GM04503 (cell line): ENCODE measurements around the gene PTGER2.
A peak's percentile ranks its signal among the peaks of the same experiment; 100 is the strongest.

Experiments
- DNase-seq: peaks from one replicate; pipeline ENCODE4 v3.0.0-alpha.2; 2012; ENCODE audit warnings: low read depth

The PTGER2 gene

DNA sequence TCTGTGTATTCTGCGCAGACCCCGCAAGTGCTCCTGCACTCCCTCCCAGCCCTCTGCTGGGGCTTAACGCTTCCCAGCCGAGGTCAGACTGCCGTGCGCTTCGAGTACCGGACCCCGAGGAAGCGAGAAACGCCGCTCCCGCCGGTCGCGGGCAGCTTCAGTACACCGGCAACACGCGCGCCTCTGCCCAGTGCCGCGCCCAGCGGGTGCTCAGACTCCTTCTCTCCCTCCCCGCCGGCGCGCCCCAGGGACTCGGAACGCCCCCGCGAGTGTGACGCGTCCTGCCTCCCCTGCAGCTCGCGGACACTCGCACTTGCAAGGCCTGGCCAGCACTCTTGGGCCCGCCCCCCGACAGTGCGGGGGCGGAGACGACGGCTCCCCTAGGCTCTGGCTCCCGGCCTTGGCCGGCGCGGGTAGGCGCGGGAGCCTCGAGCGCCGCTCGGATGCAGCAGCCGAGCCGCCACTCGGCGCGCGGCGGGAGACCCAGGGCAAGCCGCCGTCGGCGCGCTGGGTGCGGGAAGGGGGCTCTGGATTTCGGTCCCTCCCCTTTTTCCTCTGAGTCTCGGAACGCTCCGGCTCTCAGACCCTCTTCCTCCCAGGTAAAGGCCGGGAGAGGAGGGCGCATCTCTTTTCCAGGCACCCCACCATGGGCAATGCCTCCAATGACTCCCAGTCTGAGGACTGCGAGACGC is at the start of gene PTGER2:
Gene PTGER2, plus strand, starts transcription at position 410 of the 692 bp plus-strand sequence. Its CDS starts 237 bp downstream, at position 647.
- no peak for DNase-seq

DNA sequence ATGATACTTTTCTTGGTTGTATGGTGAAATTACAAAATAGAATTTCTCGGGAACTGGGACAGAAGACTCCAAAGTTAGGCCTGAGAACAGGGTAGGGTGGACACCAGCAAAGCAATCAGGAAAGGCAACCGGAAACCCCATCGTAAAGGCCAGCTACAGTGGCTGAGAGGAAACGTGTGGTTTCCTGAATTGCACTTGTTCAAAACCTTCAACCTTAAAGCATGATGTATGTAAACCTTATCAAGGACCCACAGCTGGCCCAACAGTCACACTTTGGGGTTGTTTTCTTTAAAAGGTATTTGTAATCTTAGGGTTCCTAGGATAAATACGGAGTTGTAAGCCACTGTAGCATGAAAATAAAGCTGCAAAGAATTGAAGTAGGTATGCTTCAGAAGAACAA is 48.9 kb upstream of the PTGER2 start:
- DNase-seq = no peak

GRCh38 chr14:52266179-52266578 is 47.9 kb upstream of the PTGER2 start:
- DNase-seq = peak; percentile 70

- DNase-seq = no peak
Measured at GRCh38 chr14:52266782-52267181, 47.3 kb upstream of the PTGER2 start.

GRCh38 chr14:52267501-52268278 is 46.4 kb upstream of the PTGER2 start, which contains the start of gene PTGDR:
TSS of gene PTGDR (plus strand) at chr14:52267698. CDS start at chr14:52267815, 117 bp downstream.
- no peak for DNase-seq

DNA sequence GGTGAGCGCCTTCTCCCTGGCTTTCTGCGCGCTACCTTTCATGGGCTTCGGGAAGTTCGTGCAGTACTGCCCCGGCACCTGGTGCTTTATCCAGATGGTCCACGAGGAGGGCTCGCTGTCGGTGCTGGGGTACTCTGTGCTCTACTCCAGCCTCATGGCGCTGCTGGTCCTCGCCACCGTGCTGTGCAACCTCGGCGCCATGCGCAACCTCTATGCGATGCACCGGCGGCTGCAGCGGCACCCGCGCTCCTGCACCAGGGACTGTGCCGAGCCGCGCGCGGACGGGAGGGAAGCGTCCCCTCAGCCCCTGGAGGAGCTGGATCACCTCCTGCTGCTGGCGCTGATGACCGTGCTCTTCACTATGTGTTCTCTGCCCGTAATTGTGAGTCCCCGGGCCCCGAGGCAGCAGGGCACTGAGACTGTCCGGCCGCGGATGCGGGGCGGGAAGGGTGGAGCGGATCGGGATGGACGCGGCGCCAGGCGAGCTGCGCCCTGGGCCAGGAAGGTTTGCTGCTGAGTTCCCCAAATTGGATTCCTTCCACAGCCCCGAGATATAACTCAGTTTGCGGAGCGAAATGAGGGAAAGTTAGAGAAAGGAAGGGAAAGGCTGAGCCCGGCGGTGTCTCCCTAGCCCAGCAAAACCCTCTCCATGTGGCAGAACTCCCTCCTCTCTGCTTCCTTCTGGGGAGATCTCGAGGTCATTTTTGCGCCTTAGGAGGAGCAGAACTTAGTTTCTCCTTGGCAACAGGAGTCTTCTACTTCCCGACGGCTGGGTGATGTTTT is 45.6 kb upstream of the PTGER2 start:
- DNase-seq = no peak

DNA sequence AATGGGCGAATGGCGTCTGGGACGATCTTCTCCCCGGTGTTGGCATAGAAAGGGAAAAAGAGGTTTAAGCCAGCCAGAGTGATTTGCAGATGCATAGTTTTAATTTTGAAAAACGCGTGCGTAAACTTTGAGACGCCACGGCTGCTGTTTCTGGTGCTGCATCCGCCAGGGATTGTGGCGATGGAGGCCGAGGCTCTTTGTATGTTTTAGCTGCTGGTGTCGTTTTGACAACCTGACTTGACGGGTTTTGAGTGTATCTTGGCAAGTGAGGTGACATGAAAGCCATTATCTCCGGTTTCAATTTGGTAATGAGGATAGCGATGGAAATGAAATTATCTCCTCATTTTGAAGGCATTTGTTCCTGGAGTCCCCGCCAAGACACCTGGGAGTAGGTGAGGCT is 45.0 kb upstream of the PTGER2 start:
- no peak for DNase-seq

DNA sequence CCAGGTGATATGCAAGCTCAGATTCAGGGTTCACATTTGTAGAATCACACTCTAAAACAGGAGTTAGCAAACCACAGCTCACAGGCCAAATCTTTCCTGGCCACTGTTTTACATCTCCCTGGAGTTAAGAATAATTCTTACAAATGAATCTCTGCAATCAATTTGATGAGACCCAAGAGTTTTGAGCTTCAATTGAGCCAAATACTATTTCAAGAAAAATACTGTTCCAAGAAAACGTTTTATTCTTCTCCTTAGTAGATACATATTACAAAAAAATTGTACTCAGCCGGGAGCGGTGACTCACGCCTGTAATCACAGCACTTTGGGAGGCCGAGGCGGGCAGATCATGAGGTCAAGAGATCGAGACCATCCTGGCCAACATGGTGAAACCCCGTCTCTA is 44.1 kb upstream of the PTGER2 start:
- no peak for DNase-seq

DNA sequence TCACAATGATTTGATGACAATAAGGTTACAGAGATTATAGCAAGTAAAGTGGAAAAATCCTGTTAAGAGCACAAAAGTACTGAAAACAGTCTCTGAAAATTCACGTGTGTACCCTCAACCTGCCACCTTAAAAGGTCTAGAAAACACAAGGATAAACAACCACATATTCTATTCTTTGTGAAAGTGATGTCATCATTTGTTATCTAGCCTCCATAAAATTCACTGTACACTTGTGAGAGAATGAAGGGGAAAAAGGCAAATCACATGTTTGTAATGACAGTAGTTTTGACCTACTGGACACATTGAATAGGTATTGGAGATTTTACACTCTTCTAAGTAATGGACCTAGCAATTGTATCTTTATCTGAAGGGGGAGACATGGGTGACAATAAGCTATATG is 42.6 kb upstream of the PTGER2 start:
- no peak for DNase-seq

DNA sequence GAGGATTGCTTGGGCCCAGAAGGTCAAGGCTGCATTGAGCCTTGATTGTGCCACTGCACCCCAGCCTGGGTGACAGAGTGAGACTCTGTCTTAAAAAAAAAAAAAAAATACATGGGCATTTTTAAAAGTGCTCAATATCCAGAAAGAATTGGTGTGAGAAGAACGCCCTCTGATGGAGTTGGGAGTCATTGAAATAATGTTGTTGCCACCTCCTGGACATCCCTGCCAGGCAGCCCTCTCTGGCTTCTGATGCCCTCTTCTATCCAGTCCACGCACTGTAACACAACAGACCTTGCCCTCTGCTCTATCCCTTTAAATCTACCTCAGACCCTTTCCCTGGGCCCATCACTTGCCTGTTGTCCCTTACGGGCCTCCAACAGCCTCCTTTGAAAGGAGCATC is 41.7 kb upstream of the PTGER2 start:
- DNase-seq = no peak

DNA sequence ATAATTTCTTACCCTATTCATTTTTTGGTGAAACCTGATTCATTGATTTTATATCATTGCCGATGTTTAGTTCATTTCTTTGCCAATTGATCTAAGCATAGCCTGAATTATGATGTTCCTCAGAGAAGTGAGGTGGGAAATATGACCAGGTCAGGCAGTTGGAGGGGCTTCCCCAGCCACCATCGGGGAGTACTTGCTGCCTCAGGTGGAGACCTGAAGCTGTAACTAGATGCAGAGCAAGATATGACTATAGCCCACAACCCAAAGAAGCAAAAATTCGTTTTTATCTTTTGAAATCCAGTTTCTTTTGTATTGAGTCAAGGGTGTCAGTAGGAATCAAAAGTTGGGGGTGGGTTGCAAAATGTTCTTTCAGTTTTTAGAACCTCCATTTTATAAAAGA is 38.7 kb upstream of the PTGER2 start:
- no peak for DNase-seq

DNA sequence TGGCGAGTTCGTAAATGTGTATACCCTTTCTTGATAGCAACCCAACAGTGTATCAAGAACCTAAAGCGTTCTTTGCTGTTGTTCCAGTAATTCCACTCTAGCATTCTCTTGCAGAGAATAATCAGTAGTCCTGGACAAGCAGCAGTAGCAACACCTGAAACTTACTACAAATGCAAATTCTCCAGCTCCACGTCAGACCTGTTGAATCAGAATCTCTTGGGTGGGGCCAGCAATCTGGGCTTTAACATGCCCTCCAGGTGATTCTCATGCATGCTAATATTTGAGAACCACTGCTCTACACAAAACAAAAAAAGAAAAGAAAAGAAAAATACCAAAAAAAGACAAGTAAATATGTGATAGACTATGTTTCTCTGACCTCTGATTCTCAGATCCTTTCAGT is 36.6 kb upstream of the PTGER2 start:
- no peak for DNase-seq

DNA sequence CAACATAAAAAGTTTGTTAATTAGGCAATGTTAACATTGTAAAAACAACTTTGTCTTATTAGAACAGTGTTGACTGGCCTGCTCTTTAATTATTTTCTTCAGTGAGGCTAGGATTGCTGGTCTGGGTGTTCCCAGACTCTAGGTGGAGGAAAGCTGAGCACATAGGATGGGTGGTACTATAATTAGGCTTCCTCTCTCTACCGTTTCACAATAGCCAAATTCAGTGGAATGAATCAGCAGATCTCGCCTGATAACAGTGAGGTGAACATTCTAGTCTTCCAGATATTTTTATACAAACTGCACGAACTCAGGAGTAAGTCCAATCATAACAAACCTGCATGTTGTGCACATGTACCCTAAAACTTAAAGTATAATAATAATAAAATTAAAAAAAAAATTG is 34.7 kb upstream of the PTGER2 start:
- DNase-seq = no peak

GRCh38 chr14:52283099-52283498 is 31.0 kb upstream of the PTGER2 start:
- no peak for DNase-seq

DNA sequence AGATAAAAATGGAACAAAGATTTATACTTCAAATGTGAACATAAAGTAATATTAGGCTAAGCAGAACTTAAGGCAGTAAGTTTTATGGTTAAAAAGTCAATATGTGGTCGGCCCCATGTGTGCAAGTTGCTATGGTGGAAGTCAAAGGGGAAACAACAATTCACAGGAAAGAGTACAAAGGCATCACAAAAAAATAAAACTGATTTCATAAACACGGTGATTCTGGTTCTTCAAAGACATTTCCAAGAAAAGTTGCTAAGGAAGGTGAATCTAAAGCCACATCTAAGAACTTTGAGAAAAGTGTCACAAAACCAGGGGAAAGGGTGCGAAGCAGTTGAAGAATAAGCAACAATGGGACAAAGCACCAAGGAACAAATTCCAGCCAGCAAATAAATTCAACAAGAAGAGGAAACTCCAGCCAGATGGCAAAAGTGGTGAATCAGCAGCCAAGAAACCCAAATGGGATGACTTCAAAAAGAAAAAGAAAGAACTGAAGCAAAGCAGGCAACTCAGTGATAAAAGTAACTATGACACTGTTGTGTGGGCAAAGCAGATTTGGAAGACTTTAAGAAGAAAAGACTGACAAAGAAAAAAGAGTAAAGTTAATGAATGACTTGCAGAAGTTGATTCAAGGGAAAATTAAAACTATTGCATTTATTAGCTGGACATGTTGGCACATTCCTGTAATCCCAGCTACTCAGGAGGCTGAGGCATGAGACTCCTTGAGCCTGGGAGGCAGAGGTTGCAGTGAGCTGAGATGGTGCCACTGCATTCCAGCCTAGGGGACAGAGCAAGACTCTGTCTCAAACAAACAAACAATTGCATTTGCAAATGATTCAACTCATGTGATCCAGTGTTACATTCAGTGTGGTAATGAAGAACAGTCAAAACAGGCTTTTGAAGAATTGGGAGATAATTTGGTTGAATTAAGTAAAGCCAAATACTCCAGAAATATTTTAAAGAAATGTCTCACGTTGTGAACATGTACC is 27.2 kb upstream of the PTGER2 start:
- no peak for DNase-seq

- no peak for DNase-seq
Measured at GRCh38 chr14:52296378-52296777, 17.7 kb upstream of the PTGER2 start.

DNA sequence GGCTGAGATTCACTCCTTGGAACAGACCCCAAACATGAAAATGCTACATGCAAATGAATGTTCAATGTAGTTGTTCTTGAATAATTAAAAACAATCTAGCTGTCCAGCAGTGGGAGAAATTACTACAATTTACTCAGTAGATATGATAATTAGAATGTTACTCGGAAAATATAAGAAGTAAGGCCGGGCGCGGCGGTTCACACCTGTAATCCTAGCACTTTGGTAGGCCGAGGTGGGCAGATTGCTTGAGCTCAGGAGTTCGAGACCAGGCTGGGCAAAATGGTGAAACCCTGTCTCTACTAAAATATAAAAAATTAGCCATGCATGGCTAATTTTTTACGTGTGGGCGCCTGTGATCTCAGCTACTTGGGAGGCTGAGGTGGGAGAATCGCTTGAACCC is 15.3 kb upstream of the PTGER2 start:
- no peak for DNase-seq

- DNase-seq = no peak
Measured at GRCh38 chr14:52299692-52300278, 14.3 kb upstream of the PTGER2 start.

DNA sequence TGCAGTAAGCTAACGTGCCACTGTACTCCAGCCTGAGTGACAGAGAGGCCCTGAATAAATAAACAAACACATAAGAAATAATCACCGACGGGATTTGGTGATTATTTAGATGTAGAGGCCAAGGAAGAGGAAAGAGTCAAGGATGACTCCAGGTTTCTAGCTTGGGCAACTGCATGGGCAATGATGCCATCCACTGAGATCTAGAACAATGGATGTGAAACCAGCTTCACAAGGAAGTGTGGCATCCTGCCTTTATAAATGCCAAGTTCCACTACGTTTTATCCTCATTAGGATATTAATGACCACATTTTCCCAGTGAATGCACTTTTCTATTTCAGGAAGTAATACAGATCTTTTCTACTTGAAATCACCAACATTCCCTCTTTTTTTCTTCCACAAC is 10.9 kb upstream of the PTGER2 start:
- DNase-seq = no peak

DNA sequence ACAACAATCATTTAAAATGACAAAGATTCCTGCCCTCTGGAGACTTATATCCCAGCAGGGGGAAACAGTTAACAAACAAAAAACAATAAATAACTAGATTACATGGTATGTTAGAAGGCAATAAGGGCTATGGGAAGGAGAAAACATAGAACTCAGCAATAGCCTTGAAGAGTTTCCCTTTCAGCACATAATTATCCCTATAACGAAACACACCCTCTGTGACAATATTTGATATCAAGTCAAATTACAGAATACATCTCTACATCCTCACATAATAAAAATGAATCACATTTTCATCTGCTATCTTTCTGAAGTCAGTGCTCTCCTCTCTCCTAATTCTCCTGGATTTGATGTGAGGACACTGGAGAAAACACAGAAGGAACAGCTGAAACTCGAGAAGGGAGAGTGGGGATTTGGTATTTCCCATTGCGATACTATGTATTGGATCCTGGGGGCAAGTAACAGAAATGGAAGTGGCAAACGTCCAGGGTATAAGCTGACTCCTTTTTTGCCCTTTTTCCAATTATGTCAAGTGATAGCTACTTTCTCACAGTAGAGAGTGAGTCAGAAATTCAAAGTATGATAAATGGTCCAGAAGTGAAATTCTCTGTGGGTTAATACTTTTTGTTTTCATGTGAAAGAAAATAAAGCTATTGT is 9.7 kb upstream of the PTGER2 start:
- no peak for DNase-seq

DNA sequence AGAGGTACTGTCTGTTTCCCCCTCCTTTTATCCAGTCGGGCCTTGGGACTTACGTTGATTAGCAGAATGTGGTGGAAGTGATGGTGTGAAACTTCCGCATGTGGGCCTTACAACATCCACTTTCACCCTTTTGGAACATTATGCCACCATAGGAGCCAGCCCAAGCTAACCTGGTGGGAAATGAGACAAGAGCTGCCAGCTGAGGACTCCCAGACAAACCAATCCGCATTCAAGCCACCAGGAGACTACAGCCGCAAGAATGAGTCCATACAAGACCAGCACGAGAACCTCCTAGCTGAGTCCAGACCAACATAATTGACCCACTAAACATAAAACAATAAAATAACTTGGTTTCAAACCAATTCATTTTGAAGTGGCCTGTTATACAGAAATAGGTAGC is 9.1 kb upstream of the PTGER2 start:
- no peak for DNase-seq
